ENCODE measurements around the gene HSD17B14. TPM values are rescaled to one million over a fixed set of nuclear protein-coding genes. Genes with fewer than 3 reads are reported as not detected.

Gene HSD17B14
- total RNA-seq, result 1.1 and 1.4 TPM in 2 replicates

GRCh38 chr19:48836089-48837017 lies at the start of gene HSD17B14:
Gene HSD17B14 (minus strand): TSS chr19:48836491. CDS start chr19:48836411, 80 bp downstream.

GRCh38 chr19:48872182-48872883 lies 36.0 kb upstream of the HSD17B14 start, which contains the start of gene PPP1R15A:
Gene PPP1R15A (plus strand): TSS chr19:48872421. CDS start chr19:48873234, 813 bp downstream.

GRCh38 chr19:48868114-48868886 lies 32.0 kb upstream of the HSD17B14 start, which contains the start of gene PLEKHA4:
Gene PLEKHA4 (minus strand): TSS chr19:48868617. CDS start chr19:48867620, 997 bp downstream.

Small RNAs within 50 kb of the gene (small RNA-seq; reads per million reads assigned to genes)
- gene RNU6-317P, result not detected

Other genes starting within 250 kb of the HSD17B14 start
- gene SPACA4, start 229.7 kb downstream of the HSD17B14 start, total RNA-seq, result not detected in 2 replicates
- gene FAM83E, start 221.4 kb downstream of the HSD17B14 start, total RNA-seq, result under 0.01 and 1.4 TPM in 2 replicates
- gene RPL18, start 217.3 kb downstream of the HSD17B14 start, total RNA-seq, result 1,644 and 2,294 TPM in 2 replicates
- gene SPHK2, start 217.0 kb downstream of the HSD17B14 start, total RNA-seq, result 9.2 and 11.5 TPM in 2 replicates
- gene DBP, start 199.1 kb downstream of the HSD17B14 start, total RNA-seq, result 1.6 and 5.9 TPM in 2 replicates
- 0.39 and 1.1 TPM in 2 replicates for gene CA11, start 190.3 kb downstream of the HSD17B14 start, total RNA-seq
- under 0.01 TPM in 1 of 2 replicates, not detected in the other for gene NTN5, start 163.5 kb downstream of the HSD17B14 start, total RNA-seq
- not detected in 2 replicates for gene FUT2, start 140.5 kb downstream of the HSD17B14 start, total RNA-seq
- 1.4 and 2.2 TPM in 2 replicates for gene MAMSTR, start 116.8 kb downstream of the HSD17B14 start, total RNA-seq
- 2.9 and 3.5 TPM in 2 replicates for gene RASIP1, start 95.9 kb downstream of the HSD17B14 start, total RNA-seq
- gene IZUMO1, start 89.6 kb downstream of the HSD17B14 start, total RNA-seq, result not detected in 2 replicates
- 0.20 TPM in 1 of 2 replicates, not detected in the other for gene FUT1, start 83.8 kb downstream of the HSD17B14 start, total RNA-seq
- not detected in 2 replicates for gene FGF21, start 81.0 kb downstream of the HSD17B14 start, total RNA-seq
- gene BCAT2, start 25.5 kb downstream of the HSD17B14 start, total RNA-seq, result 43.7 and 44.2 TPM in 2 replicates
- 16.4 and 21.3 TPM in 2 replicates for gene PLEKHA4, start 32.1 kb upstream of the HSD17B14 start, total RNA-seq
- gene PPP1R15A, start 35.9 kb upstream of the HSD17B14 start, total RNA-seq, result 41.5 and 55.9 TPM in 2 replicates
- gene TULP2, start 62.3 kb upstream of the HSD17B14 start, total RNA-seq, result 0.37 TPM in 1 of 2 replicates, not detected in the other
- gene NUCB1, start 63.8 kb upstream of the HSD17B14 start, total RNA-seq, result 134 and 211 TPM in 2 replicates
- gene DHDH, start 97.2 kb upstream of the HSD17B14 start, total RNA-seq, result not detected in 2 replicates
- 47.0 and 70.8 TPM in 2 replicates for gene BAX, start 118.4 kb upstream of the HSD17B14 start, total RNA-seq
- gene FTL, start 128.8 kb upstream of the HSD17B14 start, total RNA-seq, result 2,886 and 3,269 TPM in 2 replicates
- 55.1 and 57.0 TPM in 2 replicates for gene GYS1, start 156.8 kb upstream of the HSD17B14 start, total RNA-seq
- gene RUVBL2, start 157.4 kb upstream of the HSD17B14 start, total RNA-seq, result 301 and 328 TPM in 2 replicates
- not detected in 2 replicates for gene LHB, start 180.6 kb upstream of the HSD17B14 start, total RNA-seq
- not detected in 2 replicates for gene CGB3, start 187.8 kb upstream of the HSD17B14 start, total RNA-seq
- not detected in 2 replicates for gene CGB2, start 195.4 kb upstream of the HSD17B14 start, total RNA-seq
- gene CGB1, start 200.4 kb upstream of the HSD17B14 start, total RNA-seq, result not detected in 2 replicates
- gene CGB5, start 207.4 kb upstream of the HSD17B14 start, total RNA-seq, result not detected in 2 replicates
- not detected in 2 replicates for gene CGB8, start 212.6 kb upstream of the HSD17B14 start, total RNA-seq
- gene CGB7, start 221.3 kb upstream of the HSD17B14 start, total RNA-seq, result 0.20 TPM in 1 of 2 replicates, not detected in the other
- not detected in 2 replicates for gene NTF4, start 228.3 kb upstream of the HSD17B14 start, total RNA-seq
- gene KCNA7, start 236.2 kb upstream of the HSD17B14 start, total RNA-seq, result not detected in 2 replicates
- 140 and 162 TPM in 2 replicates for gene SNRNP70, start 249.0 kb upstream of the HSD17B14 start, total RNA-seq

All from subcutaneous preadipocyte (primary cell).